Tibial nerve (tissue), 4 donors: ENCODE measurements around the gene UQCR10. TPM values are rescaled to one million over a fixed set of nuclear protein-coding genes. Genes with fewer than 3 reads are reported as not detected.
"Not testable (repeated sequence)": the region's sequence is repeated elsewhere in the genome, so short reads cannot be mapped to it uniquely, and the experiment has no call there.

Source experiments
- DNase-seq, 2 donors: peaks; one replicate each; pipeline ENCODE4 v3.0.0-alpha.2; 2019; ENCODE audit warnings: low spot score in 2 of 2
- H3K27ac ChIP-seq, 4 donors: fragments of 200-600 bp; sonication (generic) in 3 of 4; one replicate each; pipeline ENCODE4 v1.5.1; 2017 to 2019; ENCODE audit warnings: mild to moderate bottlenecking in 1 of 4
- H3K27me3 ChIP-seq, 2 donors: fragments of 200-600 bp; sonication (generic) in 1 of 2; one replicate each; pipeline versions ENCODE4 v1.5.1 to v1.6.0; 2017 to 2019
- H3K36me3 ChIP-seq, 3 donors: fragments of 200-600 bp; sonication (generic); one replicate each; pipeline ENCODE4 v1.5.1; 2018 to 2019
- H3K4me1 ChIP-seq, 4 donors: fragments of 200-600 bp; sonication (generic) in 3 of 4; one replicate each; pipeline ENCODE4 v1.5.1; 2017 to 2019
- H3K4me3 ChIP-seq, 4 donors: fragments of 200-600 bp; sonication (generic) in 3 of 4; one replicate each; pipeline ENCODE4 v1.5.1; 2017 to 2019; ENCODE audit warnings: mild to moderate bottlenecking in 1 of 4, moderate library complexity in 1 of 4
- H3K9me3 ChIP-seq, 4 donors: fragments of 200-600 bp; sonication (generic) in 3 of 4; one replicate each; pipeline ENCODE4 v1.5.1; 2017 to 2019
- EP300 ChIP-seq, 2 donors: sonication (generic); formaldehyde crosslinking; IDR thresholded peaks; one replicate each; pipeline ENCODE4 v1.6.1; 2017; ENCODE audit warnings: antibody characterized with exemption in 2 of 2, mild to moderate bottlenecking in 1 of 2
- POLR2A ChIP-seq, 2 donors: fragments of 450-650 bp; IDR thresholded peaks; one replicate each; pipeline ENCODE4 v1.6.1; 2017; ENCODE audit warnings: antibody characterized with exemption in 2 of 2, mild to moderate bottlenecking in 2 of 2, moderate library complexity in 2 of 2
- WGBS, 2 donors: methylation state at CpG; one replicate each; pipeline ENCODE4 v1.1.5; 2018; 5-methylcytosine and 5-hydroxymethylcytosine counted together
- total RNA-seq, 4 donors: library from RNA; depleted of rRNA; stranded (reverse); fragments of >200 nt; gene quantifications; one replicate each; pipeline ENCODE4 v1.1.0, GENCODE V29; 2016
- TF ChIP-seq, protein P1 (sequence below), 5 experiments: fragments of 200-600 bp in 3 of 5; fragments of 450-650 bp in 2 of 5; sonication (generic) in 3 of 5; IDR thresholded peaks; one replicate each; pipeline ENCODE4 v1.5.1; 2016 to 2019; ENCODE audit warnings: antibody characterized with exemption in 5 of 5, mild to moderate bottlenecking in 3 of 5, moderate library complexity in 2 of 5

Gene UQCR10
- total RNA-seq, 4 donors from 2014 or later, result 30.4 to 56.7 (median 35.5) TPM

DNA sequence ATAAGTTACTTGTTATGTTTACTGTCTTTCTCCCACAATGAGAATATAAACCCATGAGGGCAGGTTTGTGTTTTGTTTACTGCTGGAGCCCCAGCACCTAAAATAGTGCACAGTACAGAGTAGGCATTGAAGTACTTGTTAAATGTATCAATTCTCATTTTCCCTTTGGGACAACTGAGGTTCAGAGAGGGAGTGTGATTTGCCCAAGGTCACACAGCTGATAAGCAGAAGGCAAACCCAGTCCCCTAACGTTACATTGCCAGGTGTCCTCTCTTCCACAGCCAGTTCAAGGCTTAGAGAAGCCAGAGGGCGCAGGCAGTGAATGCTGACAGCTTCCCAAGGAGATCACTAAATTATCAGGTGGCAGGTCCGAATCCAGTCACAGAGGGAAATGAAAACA is 17.1 kb upstream of the UQCR10 start:
- DNase-seq, result no peak
- peaks cover 0 to 2% (median 0%) of the 10 kb centered on the region in 4 donors for H3K4me1 ChIP-seq
- no peaks in the 10 kb centered on the region for H3K9me3 ChIP-seq
- H3K36me3 ChIP-seq, result peaks cover 3 to 85% (median 9%) of the 10 kb centered on the region in 3 donors
- TF ChIP-seq, protein P1, sequence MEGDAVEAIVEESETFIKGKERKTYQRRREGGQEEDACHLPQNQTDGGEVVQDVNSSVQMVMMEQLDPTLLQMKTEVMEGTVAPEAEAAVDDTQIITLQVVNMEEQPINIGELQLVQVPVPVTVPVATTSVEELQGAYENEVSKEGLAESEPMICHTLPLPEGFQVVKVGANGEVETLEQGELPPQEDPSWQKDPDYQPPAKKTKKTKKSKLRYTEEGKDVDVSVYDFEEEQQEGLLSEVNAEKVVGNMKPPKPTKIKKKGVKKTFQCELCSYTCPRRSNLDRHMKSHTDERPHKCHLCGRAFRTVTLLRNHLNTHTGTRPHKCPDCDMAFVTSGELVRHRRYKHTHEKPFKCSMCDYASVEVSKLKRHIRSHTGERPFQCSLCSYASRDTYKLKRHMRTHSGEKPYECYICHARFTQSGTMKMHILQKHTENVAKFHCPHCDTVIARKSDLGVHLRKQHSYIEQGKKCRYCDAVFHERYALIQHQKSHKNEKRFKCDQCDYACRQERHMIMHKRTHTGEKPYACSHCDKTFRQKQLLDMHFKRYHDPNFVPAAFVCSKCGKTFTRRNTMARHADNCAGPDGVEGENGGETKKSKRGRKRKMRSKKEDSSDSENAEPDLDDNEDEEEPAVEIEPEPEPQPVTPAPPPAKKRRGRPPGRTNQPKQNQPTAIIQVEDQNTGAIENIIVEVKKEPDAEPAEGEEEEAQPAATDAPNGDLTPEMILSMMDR (IDR thresholded peaks at IDR 0.05), result no peak
- TF ChIP-seq POLR2A (IDR thresholded peaks at IDR 0.05) (no peak), EP300 (IDR thresholded peaks at IDR 0.05) (no peak)
- H3K27ac ChIP-seq, result no peak overlapping the region
- WGBS, 2 donors, result 88 to 89% methylated on average over 2 to 3 of the region's 3 CpGs
- no peak overlapping the region for H3K4me3 ChIP-seq
- H3K27me3 ChIP-seq, result no peaks in the 10 kb centered on the region

DNA sequence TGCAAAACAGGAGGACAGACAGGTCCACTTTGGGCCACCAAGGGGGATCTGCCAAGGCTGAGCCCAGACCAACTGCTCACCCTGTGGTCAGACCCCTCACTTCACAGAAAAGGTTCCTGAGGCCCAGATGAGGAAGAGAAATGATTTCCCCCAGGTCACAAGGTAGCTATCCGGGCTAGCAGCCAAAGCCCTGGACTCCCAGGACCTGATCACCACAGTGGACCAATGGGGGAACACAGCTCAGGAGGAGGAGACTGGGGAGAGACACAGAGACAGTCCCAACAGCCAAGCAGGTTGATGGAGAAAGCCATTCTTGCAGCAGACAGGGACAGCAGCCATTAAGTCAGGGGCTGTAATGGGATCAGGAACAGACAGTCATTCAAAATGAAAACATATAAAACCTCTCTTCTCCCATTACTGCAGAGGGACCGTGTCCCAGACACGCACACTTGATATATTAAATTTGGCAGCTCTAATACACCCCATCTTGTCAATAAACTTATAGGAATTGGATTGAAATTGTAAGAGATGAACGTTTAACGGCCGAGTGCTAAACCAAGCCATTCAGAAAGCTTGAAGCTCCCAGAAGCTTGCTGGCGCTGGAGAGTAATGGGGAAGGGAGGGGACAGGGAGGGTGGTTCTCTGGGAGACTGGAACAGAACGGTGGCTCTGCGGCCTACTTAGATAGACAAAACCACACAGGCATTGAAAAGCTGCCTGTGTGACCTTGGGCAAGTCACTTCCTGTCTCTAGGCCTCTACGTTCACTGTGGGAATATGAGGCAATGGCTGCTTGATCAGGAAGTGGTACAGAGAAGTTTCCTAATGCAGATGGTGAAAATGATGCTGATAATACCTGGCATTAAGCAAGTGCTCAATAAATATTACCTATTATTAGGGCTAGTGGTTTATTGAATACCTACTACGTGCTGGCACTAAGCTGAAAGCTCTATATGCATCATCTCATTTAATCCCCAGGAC is 16.3 kb upstream of the UQCR10 start:
- Histone ChIP-seq H3K9me3 (no peaks in the 10 kb centered on the region), H3K4me1 (no peaks in the 10 kb centered on the region), H3K27me3 (no peaks in the 10 kb centered on the region), H3K4me3 (no peak overlapping the region), H3K36me3 (peaks cover 3 to 77% (median 9%) of the 10 kb centered on the region in 3 donors), H3K27ac (no peak overlapping the region)
- 79 to 80% methylated on average over 11 of the region's 11 CpGs for WGBS, 2 donors
- TF ChIP-seq POLR2A (IDR thresholded peaks at IDR 0.05) (no peak), EP300 (IDR thresholded peaks at IDR 0.05) (no peak)
- TF ChIP-seq, protein P1 (IDR thresholded peaks at IDR 0.05), result no peak
- DNase-seq, result no peak

DNA sequence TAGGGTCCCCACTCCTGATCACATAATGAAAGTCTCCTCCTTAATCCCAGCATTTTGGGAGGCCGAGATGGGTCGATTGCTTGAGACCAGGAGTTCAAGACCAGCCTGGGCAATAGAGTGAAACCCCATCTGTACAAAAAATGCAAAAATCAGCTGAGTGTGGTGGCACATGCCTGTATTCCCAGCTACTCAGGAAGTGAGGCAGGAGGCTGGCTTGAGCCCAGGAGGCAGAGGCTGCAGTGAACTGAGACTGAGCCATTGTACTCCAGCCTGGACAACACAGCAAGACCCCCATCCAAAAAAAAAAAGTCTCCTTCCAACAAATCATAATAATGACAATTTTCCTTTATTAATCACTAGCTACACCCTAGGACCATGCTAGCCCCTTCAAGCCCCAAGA is 15.5 kb upstream of the UQCR10 start:
- peaks cover 3 to 69% (median 9%) of the 10 kb centered on the region in 3 donors for H3K36me3 ChIP-seq
- TF ChIP-seq POLR2A (IDR thresholded peaks at IDR 0.05) (no peak), EP300 (IDR thresholded peaks at IDR 0.05) (no peak)
- TF ChIP-seq, protein P1 (IDR thresholded peaks at IDR 0.05), result no peak
- no peaks in the 10 kb centered on the region for H3K9me3 ChIP-seq
- H3K4me3 ChIP-seq, result no peak overlapping the region
- H3K4me1 ChIP-seq, result no peaks in the 10 kb centered on the region
- WGBS, 2 donors, result 95 to 96% methylated on average over 2 of the region's 2 CpGs
- H3K27ac ChIP-seq, result no peak overlapping the region
- H3K27me3 ChIP-seq, result no peaks in the 10 kb centered on the region
- no peak for DNase-seq

DNA sequence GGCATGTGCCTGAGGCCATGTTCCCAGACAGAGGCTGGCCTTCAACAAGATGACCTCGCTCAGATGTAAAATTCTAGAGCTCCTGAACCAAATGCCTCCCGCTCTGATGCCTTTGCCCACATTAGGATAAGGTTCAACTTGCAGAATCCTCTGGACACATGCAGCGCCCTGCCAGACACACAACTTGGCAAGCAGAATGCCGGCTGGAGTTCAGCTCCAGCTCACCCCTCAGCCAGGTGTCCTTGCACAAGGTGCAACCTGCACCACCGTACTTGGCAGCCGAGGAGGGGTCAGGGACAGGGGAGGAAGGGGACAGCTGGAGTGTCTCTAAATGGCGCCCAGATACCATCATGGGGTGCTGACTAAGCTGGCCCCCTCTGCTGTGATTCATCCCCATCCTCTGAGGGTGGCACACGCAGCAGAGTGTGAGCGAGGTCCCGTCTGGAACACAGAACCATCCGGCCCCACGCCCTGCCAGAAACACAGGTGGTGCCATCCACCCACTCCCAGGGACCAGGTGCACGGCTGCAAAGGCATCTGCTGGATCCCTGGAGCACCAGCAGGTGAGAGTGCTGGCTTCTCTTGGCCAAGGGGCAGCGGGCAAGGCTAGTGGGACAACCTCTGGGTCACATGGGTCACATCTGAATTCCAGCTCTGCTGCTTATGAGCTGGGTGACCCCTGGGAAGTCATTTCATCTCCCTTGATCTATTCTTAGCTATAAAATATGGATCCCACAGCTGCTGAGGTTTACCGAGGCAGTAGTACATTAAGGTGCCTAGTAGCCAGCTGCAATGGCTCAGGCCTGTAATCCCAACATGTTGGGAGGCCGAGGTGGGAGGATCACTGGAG is 13.1 kb upstream of the UQCR10 start:
- H3K4me3 ChIP-seq, result no peak overlapping the region
- no peak for DNase-seq
- peaks cover 0 to 45% (median 3%) of the 10 kb centered on the region in 3 donors for H3K36me3 ChIP-seq
- H3K9me3 ChIP-seq, result no peaks in the 10 kb centered on the region
- peaks cover 0 to 14% (median 2%) of the 10 kb centered on the region in 4 donors for H3K4me1 ChIP-seq
- 78 to 90% methylated on average over 13 to 14 of the region's 16 CpGs for WGBS, 2 donors
- no peak overlapping the region for H3K27ac ChIP-seq
- no peaks in the 10 kb centered on the region for H3K27me3 ChIP-seq
- TF ChIP-seq, protein P1 (IDR thresholded peaks at IDR 0.05), result no peak
- TF ChIP-seq POLR2A (IDR thresholded peaks at IDR 0.05) (no peak), EP300 (IDR thresholded peaks at IDR 0.05) (no peak)

DNA sequence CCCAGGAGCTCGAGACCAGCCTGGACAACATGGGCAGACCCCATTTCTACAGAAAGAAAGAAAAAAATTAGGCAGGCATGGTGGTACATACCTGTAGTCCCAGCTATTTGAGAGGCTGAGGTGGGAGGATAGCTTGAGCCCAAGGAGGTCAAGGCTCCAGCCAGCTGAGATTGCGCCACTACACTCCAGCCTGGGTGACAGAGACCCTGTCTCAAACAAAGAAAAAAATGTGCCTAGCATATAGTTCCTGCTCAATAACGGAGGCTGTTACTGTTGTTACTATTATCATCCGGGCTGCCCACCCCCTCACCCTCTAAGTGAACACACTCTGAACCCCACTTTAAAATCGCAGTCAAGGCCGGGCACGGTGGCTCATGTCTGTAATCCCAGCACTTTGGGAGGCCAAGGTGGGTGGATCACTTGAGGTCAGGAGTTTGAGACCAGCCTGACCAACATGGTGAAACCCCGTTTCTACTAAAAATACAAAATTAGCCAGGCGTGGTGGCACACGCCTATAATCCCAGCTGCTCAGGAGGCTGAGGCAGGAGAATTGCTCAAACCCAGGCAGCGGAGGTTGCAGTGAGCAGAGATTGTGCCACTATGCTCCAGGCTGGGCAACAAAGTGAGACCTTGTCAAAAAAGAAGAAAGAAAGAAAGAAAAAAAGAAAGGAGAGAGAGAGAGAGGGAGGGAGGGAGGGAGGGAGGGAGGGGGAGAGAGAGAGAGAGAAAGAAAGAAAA is 12.3 kb upstream of the UQCR10 start:
- H3K4me3 ChIP-seq, H3K27me3 ChIP-seq, H3K9me3 ChIP-seq, H3K27ac ChIP-seq, DNase-seq: not testable (repeated sequence)
- Histone ChIP-seq H3K36me3 (peaks cover 0 to 39% (median 3%) of the 10 kb centered on the region in 3 donors), H3K4me1 (peaks cover 0 to 22% (median 3%) of the 10 kb centered on the region in 4 donors)
- WGBS, 2 donors, result 83 to 88% methylated on average over 11 of the region's 11 CpGs
